ENCODE measurements around the gene DLAT. TPM values are rescaled to one million over a fixed set of nuclear protein-coding genes. Genes with fewer than 3 reads are reported as not detected.
"Not testable (repeated sequence)": the region's sequence is repeated elsewhere in the genome, so short reads cannot be mapped to it uniquely, and the experiment has no call there.

DLAT gene
- total RNA-seq, 2 donors from 2014 or later: 19.9 to 21.2 TPM

GRCh38 chr11:112037527-112037926, 12.3 kb downstream of the DLAT start:
- no peak for DNase-seq (ENCODE audit: low spot score)
- intact Hi-C loops (cut with DNase I): no loop called here
- H3K27ac ChIP-seq: no peak overlapping the region
- TF ChIP-seq, protein P1, sequence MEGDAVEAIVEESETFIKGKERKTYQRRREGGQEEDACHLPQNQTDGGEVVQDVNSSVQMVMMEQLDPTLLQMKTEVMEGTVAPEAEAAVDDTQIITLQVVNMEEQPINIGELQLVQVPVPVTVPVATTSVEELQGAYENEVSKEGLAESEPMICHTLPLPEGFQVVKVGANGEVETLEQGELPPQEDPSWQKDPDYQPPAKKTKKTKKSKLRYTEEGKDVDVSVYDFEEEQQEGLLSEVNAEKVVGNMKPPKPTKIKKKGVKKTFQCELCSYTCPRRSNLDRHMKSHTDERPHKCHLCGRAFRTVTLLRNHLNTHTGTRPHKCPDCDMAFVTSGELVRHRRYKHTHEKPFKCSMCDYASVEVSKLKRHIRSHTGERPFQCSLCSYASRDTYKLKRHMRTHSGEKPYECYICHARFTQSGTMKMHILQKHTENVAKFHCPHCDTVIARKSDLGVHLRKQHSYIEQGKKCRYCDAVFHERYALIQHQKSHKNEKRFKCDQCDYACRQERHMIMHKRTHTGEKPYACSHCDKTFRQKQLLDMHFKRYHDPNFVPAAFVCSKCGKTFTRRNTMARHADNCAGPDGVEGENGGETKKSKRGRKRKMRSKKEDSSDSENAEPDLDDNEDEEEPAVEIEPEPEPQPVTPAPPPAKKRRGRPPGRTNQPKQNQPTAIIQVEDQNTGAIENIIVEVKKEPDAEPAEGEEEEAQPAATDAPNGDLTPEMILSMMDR (IDR thresholded peaks at IDR 0.05): no peak
- TF ChIP-seq POLR2AphosphoS5 (IDR thresholded peaks at IDR 0.05) (no peak), POLR2A (IDR thresholded peaks at IDR 0.05) (no peak)
- no peaks in the 10 kb centered on the region for H3K4me1 ChIP-seq (replicated peaks)
- H3K9me3 ChIP-seq: no peaks in the 10 kb centered on the region
- no peak overlapping the region for H3K4me3 ChIP-seq
- no peaks in the 10 kb centered on the region for H3K27me3 ChIP-seq (replicated peaks; ENCODE audit: insufficient read depth)
- no peaks in the 10 kb centered on the region for H3K36me3 ChIP-seq

DNA sequence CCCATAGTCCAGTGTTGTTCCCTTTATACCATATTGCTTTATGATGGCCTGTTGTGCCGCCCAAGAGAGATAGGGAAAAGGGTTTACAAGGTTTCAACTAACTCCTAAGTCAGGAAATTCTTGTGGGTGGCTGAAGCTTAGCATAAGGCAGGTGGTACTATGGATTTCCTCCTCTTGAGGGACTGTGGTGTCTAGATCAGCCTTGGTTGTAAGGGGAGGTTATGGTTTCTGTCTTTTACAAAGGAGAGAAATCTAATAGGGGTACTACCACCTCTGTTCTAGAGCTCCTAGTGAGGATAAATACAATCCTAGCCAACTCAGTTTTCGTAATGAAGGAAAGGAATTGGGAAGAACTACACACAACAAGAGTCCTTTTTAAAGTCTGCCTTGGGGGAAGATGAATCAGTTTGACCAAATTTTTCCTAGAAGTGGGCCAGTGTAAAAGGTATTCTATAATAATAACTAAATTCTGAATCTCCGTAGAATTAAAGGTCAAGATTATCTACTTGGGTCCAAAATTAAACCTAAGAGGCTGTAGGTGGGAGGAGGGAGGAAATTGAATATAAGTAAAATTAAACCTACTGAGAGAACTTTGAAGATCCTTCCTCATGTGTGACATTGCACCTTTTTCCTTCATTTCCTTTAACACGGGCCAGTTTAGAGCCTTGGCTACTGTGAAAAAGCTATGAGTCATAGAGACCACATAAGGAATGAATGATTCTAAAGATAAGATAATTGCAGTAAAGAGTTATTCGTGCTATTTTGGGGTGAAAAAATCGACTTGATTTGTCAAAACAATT, 17.2 kb downstream of the DLAT start:
- DNase-seq (ENCODE audit: low spot score): no peak
- Histone ChIP-seq H3K27me3 (replicated peaks; ENCODE audit: insufficient read depth) (no peaks in the 10 kb centered on the region), H3K4me1 (replicated peaks) (no peaks in the 10 kb centered on the region), H3K36me3 (no peaks in the 10 kb centered on the region), H3K9me3 (no peaks in the 10 kb centered on the region), H3K27ac (no peak overlapping the region), H3K4me3 (no peak overlapping the region)
- intact Hi-C loops (cut with DNase I): no loop called here
- TF ChIP-seq, protein P1 (IDR thresholded peaks at IDR 0.05): no peak
- TF ChIP-seq POLR2A (IDR thresholded peaks at IDR 0.05): no peak
- TF ChIP-seq POLR2AphosphoS5 (IDR thresholded peaks at IDR 0.05): no peak
- 64% methylated on average over 6 of the region's 6 CpGs for WGBS

- no peaks in the 10 kb centered on the region for H3K4me1 ChIP-seq (replicated peaks)
- no peak for DNase-seq (ENCODE audit: low spot score)
- 81% methylated on average over 2 of the region's 2 CpGs for WGBS
Measured at GRCh38 chr11:112042961-112043304, 17.7 kb downstream of the DLAT start.

DNA sequence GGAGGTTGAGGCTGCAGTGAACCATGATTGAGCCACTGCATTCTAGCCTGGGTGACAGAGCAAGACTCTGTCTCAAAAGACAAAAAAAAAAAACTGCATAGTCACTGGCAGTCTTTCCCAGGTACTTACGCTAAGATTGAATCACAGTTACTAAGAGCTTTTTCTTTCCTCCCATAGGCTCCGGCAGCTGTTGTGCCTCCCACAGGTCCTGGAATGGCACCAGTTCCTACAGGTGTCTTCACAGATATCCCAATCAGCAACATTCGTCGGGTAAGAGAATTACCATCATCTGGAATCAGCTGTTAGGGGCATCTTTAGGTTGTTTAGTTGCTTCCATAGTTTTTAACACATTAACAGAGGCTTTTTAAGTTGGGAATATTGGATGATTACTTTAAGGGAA, 19.8 kb downstream of the DLAT start:
- Histone ChIP-seq H3K27me3 (replicated peaks; ENCODE audit: insufficient read depth) (no peaks in the 10 kb centered on the region), H3K9me3 (no peaks in the 10 kb centered on the region), H3K27ac (no peak overlapping the region), H3K4me3 (no peak overlapping the region), H3K4me1 (replicated peaks) (no peaks in the 10 kb centered on the region), H3K36me3 (no peaks in the 10 kb centered on the region)
- TF ChIP-seq, protein P1 (IDR thresholded peaks at IDR 0.05): no peak
- no peak for TF ChIP-seq POLR2A (IDR thresholded peaks at IDR 0.05)
- TF ChIP-seq POLR2AphosphoS5 (IDR thresholded peaks at IDR 0.05): no peak
- 95% methylated on average over 4 of the region's 4 CpGs for WGBS
- no peak for DNase-seq (ENCODE audit: low spot score)
- intact Hi-C loops (cut with DNase I): no loop called here

More at GRCh38 chr11:112042961-112043304, 17.7 kb downstream of the DLAT start:
- intact Hi-C loops (cut with DNase I): no loop called here
- Histone ChIP-seq H3K4me3 (no peak overlapping the region), H3K9me3 (no peaks in the 10 kb centered on the region), H3K27ac (no peak overlapping the region), H3K27me3 (replicated peaks; ENCODE audit: insufficient read depth) (no peaks in the 10 kb centered on the region), H3K36me3 (no peaks in the 10 kb centered on the region)
- TF ChIP-seq, protein P1 (IDR thresholded peaks at IDR 0.05): no peak
- TF ChIP-seq POLR2A (IDR thresholded peaks at IDR 0.05): no peak
- TF ChIP-seq POLR2AphosphoS5 (IDR thresholded peaks at IDR 0.05): no peak

- H3K4me3 ChIP-seq; H3K9me3 ChIP-seq; H3K4me1 ChIP-seq (replicated peaks); H3K36me3 ChIP-seq; H3K27me3 ChIP-seq (replicated peaks; ENCODE audit: insufficient read depth); DNase-seq (ENCODE audit: low spot score); intact Hi-C loops (cut with DNase I); H3K27ac ChIP-seq: not testable (repeated sequence)
- WGBS: 96% methylated on average over 2 of the region's 2 CpGs
Measured at GRCh38 chr11:112046647-112047046, 21.4 kb downstream of the DLAT start.

DNA sequence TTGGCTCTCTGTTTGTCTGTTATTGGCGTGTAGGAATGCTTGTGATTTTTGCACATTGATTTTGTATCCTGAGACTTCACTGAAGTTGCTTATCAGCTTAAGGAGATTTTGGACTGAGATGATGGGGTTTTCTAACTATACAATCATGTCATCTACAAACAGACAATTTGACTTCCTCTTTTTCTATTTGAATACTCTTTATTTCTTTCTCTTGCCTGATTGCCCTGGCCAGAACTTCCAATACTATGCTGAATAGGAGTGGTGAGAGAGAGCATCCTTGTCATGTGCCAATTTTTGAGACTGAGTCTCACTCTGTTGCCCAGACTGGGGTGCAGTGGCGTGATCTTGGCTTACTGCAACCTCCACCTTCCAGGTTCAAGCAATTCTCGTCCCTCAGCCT, 23.0 kb downstream of the DLAT start:
- H3K27ac ChIP-seq; H3K4me1 ChIP-seq (replicated peaks); intact Hi-C loops (cut with DNase I); H3K9me3 ChIP-seq; H3K27me3 ChIP-seq (replicated peaks; ENCODE audit: insufficient read depth); DNase-seq (ENCODE audit: low spot score); H3K36me3 ChIP-seq; H3K4me3 ChIP-seq: not testable (repeated sequence)
- WGBS: 85% methylated on average over 3 of the region's 3 CpGs
